Right lung (tissue), 5 donors: ENCODE measurements around the gene FRK. TPM values are rescaled to one million over a fixed set of nuclear protein-coding genes. Genes with fewer than 3 reads are reported as not detected.
A peak's percentile ranks its signal among the peaks of the same experiment; 100 is the strongest.
"Not testable (repeated sequence)": the region's sequence is repeated elsewhere in the genome, so short reads cannot be mapped to it uniquely, and the experiment has no call there.

ENCODE experiments used
- DNase-seq, 2 donors: peaks; one replicate each; pipeline ENCODE4 v3.0.0-alpha.2; 2013
- polyA plus RNA-seq, 5 donors: library from polyadenylated mRNA; unstranded; fragments of 120-200 nt; gene quantifications; one replicate each; pipeline versions ENCODE4 v1.2.1 to v1.2.3, GENCODE V29; 2013; ENCODE audit warnings: inconsistent platforms in 1 of 5, low replicate concordance in 1 of 5; ENCODE audit not compliant: insufficient read length in 5 of 5, insufficient read depth in 1 of 5

The FRK gene
- polyA plus RNA-seq, 5 donors: 2.4 to 4.8 (median 4.4) TPM

DNA sequence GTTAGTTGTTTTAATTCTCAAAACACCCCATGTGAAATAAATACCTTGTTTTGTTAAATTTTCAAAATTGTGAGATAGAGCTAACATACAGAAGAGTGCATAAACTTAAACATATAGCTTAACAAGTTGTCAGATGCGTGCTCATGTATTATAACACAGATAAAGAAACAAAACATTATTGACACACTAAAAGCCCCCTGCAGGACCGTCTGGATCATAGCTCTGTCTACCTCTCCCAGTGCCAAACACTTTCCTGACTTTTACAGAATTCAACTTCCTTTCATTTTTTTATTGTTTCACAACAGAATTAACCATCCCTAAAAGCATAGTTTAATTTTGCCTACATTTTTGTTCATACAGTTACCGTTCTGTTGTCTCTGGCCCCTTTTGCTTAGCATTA is 17.8 kb upstream of the FRK start:
- DNase-seq: no peak

- no peak for DNase-seq
Measured at GRCh38 chr6:116074732-116075390, 14.2 kb upstream of the FRK start.

GRCh38 chr6:116073765-116074440 is 13.2 kb upstream of the FRK start:
- DNase-seq: no peak

GRCh38 chr6:116072368-116072767 is 11.7 kb upstream of the FRK start:
- no peak for DNase-seq

DNA sequence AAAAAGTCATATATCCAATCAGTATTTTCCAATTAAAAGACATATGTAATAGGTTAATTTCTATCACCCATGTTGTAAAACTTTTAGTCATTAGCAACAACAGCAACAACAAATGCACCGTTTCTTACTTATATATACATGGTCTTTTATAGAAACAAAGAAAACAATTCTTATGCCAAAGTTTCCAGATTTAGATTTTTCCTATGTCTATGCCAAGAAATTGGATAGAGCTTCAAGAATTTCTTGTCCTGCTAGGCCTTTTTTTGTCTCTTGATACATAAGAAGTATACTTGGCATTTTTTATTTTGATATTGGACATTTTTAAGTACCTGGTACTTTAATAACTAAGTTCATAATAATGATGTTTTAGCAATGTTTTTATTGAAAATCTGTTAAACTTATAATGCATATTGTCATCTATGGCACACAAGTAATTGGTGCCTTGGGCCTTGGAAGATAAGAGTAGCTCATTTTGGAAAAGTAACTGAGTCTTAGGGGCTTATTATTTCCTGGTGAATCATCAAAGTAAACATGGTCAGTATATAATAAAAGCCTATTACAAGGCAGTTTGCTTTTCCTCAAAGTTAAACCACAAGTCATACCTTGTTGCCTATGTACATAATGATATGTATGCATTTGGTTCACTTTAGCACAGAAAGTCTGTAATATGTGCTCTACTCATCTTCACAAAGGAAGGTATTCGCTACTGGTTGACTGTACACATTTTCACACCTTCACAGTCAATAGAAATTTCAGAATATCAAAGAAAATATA is 10.1 kb upstream of the FRK start:
- peak; percentile 15 to 36 for DNase-seq

DNA sequence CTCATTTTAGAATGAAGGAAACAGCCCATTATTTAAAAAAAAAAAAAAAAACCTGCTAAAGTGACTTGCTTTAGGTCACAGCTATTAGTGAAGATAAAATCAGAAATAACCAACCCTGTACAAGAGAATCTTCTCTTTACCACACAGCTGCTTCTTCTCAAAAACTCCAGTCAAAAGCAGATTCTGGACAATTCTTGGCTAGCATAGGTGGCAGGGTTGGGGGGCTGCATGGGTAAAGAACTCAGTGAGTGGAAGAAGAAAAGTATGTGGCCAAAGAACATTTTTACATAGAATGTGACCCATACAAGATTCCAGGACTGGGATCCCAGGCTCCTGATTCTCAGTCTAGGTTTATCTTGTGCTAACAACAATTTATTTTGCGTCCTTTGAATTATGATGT is 9.4 kb upstream of the FRK start:
- DNase-seq: peak in 1 of 2 donors; percentile 4

DNA sequence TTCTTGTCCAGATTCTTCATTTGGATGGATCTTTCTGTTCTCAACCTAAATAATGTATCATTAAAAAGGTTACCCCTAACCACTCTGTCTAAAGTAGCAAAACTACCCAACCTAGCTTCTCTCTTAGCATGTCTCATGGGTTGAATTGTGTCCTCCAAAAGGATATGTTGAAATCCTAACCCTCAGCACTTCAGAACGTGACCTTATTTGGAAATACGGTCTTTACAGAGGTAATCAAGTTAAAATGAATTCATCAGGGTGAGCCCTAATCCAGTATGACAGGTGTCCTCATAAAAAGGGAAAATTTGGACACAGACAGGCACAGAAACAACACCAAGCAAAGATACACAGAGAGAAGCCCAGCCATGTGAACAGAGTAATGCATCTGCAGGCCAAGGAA is 6.1 kb upstream of the FRK start:
- DNase-seq: no peak

- DNase-seq: no peak
Measured at GRCh38 chr6:116064666-116065065, 4.0 kb upstream of the FRK start.

DNA sequence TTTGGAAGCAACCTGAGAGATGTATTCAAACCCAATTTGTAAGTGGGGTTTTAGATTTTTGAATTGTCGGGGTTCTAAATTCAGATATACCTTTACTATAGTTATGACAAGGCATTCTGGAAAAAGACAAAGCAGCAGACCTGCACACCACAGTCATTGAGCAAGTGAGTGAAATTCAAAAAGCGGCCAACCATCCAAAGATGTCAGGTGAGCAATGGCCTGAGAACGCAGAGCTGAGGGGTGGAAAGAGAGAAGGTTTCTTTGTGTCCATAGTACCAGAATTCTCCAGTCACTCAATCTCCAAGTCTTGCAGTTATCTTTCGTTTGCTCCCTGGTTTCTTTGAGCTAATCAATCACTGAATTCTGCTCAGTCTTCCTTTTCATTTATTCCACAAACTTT is 1.8 kb upstream of the FRK start:
- no peak for DNase-seq

GRCh38 chr6:116059713-116060571 is 749 bp downstream of the FRK start:
- DNase-seq: peak; percentile 55 to 57

GRCh38 chr6:116057766-116058165 is 2.9 kb downstream of the FRK start:
- no peak for DNase-seq

DNA sequence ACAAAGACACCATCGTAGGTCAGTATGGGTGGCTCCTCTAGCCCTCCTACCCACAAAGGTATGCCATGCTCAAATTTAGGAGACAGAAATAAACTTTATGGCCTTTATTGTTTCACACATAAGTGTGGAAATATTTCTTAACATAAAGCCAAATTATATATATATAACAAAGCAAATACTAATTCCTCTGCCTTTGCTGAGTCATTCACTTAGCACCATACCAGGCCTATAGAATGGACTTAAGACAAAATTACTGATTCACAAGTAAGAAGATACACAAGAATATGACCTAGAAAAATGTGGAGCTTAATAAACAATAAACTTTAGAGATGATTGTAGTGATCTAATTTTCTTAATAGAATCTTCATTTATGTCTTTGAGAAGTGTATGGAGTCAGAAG is 5.2 kb downstream of the FRK start:
- no peak for DNase-seq

DNA sequence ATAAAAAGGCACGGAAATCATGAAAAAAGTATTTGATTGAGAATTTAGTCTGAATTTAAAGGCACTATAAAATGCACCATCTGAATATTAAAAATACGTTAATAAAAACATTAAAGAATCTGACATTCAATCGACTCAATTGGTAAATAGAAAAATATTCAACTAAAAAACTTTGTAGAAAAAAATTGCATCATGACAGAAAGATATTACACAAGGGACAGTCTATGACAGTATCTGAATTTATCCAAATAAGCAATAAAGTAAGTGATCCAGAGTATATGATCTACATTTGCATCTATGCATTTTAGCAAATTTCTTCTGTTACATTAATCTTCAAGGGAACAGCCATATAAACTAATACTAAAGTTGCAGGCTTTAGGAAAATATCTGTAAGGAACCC is 9.4 kb downstream of the FRK start:
- no peak for DNase-seq

- no peak for DNase-seq
Measured at GRCh38 chr6:116050737-116051136, 10.0 kb downstream of the FRK start.

GRCh38 chr6:116049321-116049720 is 11.4 kb downstream of the FRK start:
- no peak for DNase-seq

GRCh38 chr6:116047173-116047933 is 13.3 kb downstream of the FRK start:
- no peak for DNase-seq

GRCh38 chr6:116046737-116047136 is 14.0 kb downstream of the FRK start:
- DNase-seq: no peak

GRCh38 chr6:116046272-116046671 is 14.4 kb downstream of the FRK start:
- not testable (repeated sequence) for DNase-seq

DNA sequence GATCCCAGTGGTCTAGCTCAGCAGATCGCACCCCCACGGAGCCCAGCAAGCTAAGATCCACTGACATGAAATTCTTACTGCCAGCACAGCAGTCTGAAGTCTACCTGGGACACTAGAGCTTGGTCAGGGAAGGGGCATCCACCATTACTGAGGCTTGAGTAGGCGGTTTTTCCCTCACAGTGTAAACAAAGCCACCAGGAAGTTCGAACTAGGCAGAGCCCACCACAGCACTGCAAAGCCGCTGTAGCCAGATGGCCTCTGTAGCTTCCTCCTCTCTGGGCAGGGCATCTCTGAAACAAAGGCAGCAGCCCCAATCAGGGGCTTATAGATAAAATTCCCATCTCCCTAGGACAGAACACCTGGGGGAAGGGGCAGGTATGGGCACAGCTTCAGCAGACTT is 18.8 kb downstream of the FRK start:
- no peak for DNase-seq

DNA sequence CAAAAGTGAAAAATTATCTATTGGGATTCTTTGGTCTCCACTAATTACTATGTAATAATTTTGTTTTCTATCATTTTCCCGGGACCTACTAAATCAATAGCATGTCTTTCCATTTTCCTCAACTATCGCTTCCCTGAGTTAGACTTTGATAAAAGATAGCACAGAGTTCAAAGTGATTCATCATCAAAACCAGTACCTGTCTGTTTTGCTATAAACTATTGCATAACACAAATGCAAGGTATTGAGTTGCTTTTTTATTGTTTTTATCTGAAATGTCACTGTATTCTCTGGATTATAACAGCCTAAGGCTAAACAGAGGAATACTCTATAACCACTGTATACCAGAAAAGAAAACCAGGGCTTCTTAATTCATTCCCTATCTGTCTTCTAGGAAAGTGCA is 19.7 kb downstream of the FRK start:
- no peak for DNase-seq

- DNase-seq: no peak
Measured at GRCh38 chr6:116036885-116037284, 23.8 kb downstream of the FRK start.
